SIG-M5 treated with dmso at 0.1 percent for 504 hours (cell line): ENCODE results near the gene ABCF2.

Experiments
- DNase-seq: peaks from one replicate; lab custom pipeline; 2025; ENCODE audit not compliant: unreplicated experiment; lab: John Stamatoyannopoulos, UW

The ABCF2 gene

DNA sequence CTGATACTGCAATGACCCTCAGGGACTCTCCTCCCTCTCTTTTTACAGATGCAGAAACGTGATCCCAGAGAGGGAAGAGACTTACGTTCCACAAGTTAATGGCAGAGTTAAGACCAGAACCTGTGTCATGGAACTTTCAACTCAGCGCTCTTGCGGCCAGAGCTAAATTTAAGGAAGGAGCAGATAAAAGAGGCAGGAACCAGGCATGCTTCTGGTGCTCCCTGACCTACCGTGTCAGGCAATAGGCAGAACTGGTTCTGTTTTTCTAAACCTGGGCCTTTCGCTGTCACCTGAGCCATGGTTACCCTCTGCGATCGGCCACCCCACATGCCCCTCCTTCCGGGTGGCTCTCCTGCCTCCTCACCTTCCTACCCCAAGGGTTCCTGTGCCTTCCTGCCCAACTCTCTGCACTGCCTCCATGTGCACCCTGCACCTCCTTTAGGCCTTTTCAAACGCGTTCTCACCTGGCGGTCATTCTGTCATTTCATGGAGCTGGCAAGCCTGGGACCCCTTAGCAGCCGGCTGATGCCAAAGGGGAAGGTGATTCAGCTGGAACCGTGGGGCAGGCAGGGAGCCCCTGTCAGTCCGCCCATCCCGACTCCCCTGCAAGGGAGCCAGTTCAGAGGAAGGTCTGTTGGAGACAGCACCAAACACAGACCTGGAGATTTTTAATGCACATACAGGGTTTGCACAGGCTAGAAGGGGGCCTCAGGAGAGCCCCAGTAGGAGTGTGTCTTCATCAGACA lies 51.8 kb downstream of the ABCF2 start:
- no peak for DNase-seq

DNA sequence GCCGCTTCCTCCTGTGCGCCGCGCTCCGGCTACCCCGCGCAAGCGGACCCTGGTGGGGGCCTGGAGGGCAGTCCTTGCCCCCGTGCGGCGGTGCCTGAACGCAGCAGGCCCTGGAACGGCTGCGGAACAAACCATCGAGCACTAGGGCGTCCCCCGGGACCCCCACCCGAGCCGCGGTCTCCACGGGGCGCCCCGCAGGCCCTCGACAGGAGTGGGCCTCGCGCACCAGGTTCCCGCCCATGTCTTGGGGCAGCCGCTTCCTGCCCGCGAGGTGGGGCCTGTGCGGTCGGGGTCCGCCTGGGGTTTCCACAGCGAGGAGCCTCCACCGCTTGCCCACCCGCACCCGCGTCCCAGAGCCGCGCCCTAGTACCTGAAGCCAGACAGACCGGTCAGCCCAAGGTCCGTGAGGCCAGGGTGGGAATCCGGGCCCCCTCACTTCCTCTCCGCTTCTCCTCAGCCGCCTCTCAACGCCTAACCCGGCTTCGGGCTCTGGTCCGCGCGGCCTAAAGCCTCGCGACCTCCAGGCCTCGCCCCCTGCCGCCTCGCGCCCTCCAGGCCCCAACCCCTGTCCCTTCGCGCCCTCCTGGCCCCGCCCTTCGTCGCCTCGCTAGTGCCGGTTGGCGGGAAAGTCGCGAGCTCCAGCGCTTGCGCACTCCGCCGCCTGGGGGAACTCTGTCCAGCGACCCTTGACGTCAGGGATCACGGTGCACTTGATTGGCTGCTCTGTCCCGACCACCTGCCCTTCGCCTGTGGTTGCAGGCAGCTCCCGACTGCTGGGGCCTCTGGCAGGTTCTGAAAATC lies 52.6 kb downstream of the ABCF2 start:
- no peak for DNase-seq

DNA sequence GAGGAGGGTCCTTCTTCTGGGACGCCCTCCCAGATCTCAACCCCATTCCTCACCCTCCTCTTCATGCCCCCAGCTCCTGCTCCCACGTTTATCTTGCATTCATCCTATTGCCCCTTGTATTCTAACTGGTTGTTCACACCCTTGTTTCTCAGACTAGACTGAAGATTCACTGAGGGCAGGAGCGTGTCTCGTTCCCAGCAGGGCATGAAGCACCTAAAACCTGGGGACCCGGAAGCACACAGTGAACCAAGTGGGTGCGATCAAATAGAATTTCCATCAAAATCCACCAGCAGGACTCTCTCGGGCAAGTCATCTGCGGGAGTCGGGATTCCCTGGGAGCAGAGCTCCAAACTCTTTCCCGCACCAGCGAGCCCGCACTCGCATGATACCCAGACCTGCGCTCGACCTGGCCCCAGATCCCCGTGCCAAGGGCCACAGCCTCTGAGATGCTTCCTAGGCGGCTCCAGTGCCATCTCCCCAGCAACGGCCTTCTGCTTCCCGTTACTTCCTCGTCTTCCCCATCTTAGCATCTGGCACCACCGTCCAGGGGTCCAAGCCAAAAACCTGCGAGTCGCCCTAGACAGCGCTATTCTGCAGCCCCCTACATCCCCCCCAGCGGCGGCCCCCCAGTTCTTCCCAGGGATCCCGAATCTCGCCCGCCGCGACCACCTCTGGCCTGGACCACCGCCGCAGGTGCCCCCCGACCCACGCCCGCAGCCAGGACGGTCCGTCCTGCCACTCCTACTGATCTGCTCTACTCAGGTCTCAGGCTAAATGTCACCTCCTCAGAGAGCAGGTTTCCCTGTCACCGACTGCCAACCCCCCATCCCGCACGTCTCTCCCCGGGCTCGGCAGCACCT lies 53.4 kb downstream of the ABCF2 start:
- no peak for DNase-seq

DNA sequence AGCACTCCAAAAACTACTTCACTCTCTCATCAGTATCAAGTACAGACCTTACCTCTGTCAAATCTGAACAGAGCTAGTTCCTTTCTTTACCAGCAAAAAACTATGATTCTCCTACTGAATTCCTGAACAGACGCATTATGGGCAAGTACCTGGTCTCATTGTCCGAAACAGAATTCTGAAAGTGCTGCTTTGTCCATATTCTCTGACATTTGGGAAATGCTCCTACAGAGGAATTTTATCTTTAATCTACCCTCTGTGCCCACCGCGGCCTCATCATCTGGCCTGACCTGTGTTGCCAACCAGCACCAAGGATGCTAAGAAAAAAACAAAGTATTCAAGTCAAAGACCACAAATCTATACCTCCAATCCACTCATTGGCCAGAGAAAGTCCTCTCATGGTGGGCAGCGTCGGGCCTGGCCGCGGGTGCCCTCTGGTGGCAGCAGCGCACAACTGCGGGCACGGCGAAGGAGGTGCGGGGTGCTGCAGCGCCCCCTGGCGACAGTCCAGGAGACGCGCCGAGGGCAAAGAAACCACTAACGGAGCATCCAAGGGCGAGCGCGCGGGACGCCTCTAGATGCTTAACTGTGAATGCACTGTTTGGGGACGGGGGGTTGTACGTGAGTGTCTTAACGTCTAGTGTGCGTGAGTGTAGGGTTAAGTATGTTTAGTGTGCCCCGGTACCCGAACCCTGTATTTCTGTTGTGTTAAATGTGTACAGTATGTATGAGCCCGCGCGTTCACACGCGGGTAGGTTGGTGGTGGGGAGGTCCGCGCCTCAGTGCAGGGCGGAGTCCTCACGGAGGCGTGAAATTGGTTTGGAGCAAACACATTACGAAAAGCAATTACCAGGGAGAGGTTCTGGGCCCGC lies 54.5 kb downstream of the ABCF2 start:
- DNase-seq: peak; percentile 53

DNA sequence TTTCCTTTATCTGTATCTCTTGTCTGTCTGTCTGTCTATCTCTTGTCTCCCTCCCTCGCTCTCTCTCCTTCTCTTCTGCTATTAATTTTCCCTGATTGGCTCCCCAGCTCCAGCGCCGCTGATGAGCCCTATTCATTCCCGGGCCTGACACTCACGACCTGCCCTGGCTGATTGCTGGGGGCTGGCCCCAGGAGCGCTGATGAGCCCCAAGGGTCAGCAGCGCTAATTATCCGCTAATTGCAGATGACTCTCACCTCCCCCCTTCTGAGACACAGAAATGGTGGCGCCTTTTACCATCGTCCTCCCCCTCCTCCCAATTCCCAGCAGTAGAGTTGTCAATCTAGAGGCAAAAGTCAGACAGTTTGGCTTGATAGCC lies 58.2 kb downstream of the ABCF2 start:
- DNase-seq: no peak

DNA sequence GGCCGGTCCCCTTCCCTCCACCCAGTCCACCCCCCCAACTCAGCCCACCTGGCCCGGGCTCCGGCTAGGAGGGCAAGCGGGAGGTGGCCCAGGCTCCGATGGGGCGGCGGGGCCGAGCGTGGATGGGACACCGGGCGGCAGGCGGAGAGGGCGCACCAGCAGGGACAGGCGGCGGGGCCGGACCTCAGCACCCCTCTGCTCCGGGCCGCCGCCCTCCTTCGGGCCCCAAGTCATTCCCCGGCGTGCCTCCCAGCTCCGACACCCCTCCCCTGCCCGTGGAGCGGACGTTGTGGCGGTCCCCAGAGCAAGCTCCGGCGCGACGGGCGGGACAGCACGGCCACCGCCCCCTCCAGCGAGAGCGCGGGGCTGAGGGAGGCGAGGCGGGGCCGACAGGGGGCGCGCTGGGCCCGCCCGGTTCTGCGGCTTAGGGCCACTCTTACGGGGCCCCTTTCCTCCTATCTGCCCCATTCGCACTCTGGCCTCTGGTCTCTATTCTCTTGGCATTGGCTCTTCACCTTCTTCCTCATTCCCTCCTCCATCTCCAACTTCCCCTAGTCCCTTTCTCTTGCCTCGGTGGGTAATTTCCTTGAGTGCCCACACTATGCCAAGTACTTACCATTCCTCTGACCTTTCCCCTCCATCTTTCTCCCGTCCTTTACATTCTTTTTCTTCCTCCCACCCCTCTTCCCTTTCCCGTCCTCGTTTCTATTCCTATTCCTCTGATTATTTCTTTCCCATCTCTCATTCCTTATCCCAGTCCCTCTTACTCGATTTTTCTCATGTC lies 58.8 kb downstream of the ABCF2 start:
- peak; percentile 49 for DNase-seq

DNA sequence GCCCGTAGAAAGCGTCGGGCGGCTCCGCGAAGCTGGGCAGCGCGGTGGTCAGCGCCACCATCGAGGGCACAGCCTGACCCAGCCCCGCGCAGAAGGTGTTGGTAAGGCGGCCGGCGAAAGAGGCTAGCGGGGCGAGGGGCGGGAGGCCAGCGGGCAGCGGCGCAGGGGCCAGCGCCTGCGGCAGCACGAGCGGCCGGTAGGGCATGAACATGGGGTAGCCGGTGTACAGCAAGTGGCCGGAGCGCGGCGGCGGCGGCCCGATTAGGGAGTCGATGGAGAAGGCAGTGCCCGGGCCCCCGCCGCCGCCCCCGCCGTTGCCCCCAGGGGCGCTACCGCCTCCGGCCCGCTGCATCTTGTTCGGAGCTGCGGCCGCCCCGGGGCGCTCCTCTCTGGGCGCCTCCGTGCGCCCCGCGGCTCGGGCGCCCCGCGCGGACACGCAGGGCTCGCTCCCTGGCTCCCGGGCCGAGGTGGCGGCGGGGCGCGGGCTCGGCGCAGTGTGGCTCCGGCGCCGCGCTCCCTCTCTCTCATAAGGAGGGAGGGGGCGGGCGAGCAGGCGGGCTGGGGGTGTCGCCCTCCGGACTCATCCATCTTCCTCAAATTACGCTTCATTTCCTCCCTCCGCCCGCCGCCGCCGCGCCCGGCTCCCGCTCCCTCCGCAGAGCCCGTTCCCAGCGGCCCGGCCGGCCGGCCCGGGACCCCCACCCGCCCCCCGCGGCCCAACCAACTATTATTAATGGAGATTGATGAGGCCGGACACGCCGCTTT lies 59.6 kb downstream of the ABCF2 start, which contains the start of gene GBX1:
TSS of gene GBX1 (minus strand) at position 498 of the 765 bp plus-strand sequence. CDS start at position 352, 146 bp downstream.
- DNase-seq: no peak

DNA sequence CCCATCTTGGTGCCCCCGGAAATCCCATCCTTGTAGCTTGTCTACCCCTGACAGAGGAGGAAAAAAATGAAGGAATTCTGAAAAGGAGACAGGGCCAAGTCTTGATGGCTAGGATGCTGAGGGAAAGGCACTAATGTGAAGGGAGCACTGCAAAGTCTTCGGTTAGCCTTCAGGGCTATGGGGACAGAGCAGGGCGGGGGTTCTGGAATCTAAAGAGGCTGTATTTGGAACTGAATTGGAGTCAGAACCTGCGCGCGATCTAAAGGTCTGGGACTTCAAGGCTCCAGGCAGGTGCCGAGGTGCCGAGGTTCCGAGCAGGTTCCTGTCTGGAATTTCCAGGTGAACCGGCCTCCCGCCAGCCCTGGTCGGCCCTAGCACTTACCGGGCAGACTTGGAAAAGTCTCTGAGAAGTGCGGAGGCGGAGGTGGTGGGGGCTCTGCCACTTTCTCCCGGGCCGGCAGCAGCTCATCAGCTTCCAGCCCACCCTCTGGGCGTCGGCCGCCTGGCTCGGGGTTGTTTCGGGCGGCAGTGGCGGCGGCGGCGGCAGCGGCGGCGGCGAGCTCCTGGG lies 60.3 kb downstream of the ABCF2 start:
- no peak for DNase-seq
